Measurements from ENCODE around the gene SCN3A. TPM values are rescaled to one million over a fixed set of nuclear protein-coding genes. Genes with fewer than 3 reads are reported as not detected.

Gene SCN3A
- total RNA-seq, 5 donors from 2014 or later (not counting 1 experiment from before 2014, with no cell fraction given) = 0.06 to 0.48 (median 0.30) TPM

DNA sequence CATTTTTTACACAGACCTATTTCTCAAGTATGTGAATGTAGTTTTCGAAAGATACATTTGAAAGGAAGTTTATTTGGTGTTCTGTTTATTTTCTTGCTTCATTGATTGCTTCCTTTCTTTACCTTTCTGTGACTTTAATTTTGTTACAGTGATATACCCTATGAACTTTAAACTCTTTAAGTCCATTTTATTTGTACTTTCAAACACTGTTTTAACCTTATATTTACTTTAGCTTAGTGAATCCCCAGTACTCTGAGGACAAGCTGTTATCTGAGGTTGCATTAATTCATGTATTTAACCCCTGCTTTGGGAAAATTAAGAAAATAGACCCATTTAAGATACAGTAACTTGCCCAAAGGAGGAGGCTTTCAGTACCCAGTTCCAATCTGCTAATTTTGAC, 93.5 kb downstream of the SCN3A start:
- Histone ChIP-seq H3K27ac (ENCODE audit: low read length) (no peak overlapping the region), H3K4me3 (ENCODE audit: control insufficient read depth in 1 of 2, extremely low read depth in 1 of 2, low read length in 1 of 2) (no peak overlapping the region), H3K4me1 (ENCODE audit: control insufficient read depth in 1 of 2, extremely low read depth in 1 of 2, insufficient read depth in 2 of 2, low read length in 2 of 2) (no peaks in the 10 kb centered on the region), H3K36me3 (ENCODE audit: control insufficient read depth in 2 of 2, extremely low read depth in 1 of 2, insufficient read depth in 1 of 2, low read length in 1 of 2) (no peaks in the 10 kb centered on the region), H3K9me3 (no peaks in the 10 kb centered on the region), H3K27me3 (replicated peaks in 1 of 2; ENCODE audit: control insufficient read depth in 2 of 2, extremely low read depth in 1 of 2, insufficient read depth in 2 of 2, low read length in 1 of 2) (no peaks in the 10 kb centered on the region)
- no peak for DNase-seq
- no peak overlapping the region for H3K4me3 Mint-ChIP-seq
- H3K9me3 Mint-ChIP-seq = no peaks in the 10 kb centered on the region
- no peak overlapping the region for H3K27ac Mint-ChIP-seq
- no peaks in the 10 kb centered on the region for H3K4me1 Mint-ChIP-seq
- no CpG with 5 or more reads among the region's 1 CpG for WGBS (ENCODE audit: insufficient coverage)
- no peaks in the 10 kb centered on the region for H3K27me3 Mint-ChIP-seq
- no peaks in the 10 kb centered on the region for H3K36me3 Mint-ChIP-seq
- no peak for ATAC-seq (replicated peaks in 1 of 4)
- ChIA-PET CTCF (no interaction called here), POLR2A (no interaction called here)

GRCh38 chr2:165109915-165110314, 93.9 kb downstream of the SCN3A start:
- Histone ChIP-seq H3K27ac (ENCODE audit: low read length) (no peak overlapping the region), H3K36me3 (ENCODE audit: control insufficient read depth in 2 of 2, extremely low read depth in 1 of 2, insufficient read depth in 1 of 2, low read length in 1 of 2) (no peaks in the 10 kb centered on the region), H3K9me3 (no peaks in the 10 kb centered on the region), H3K4me3 (ENCODE audit: control insufficient read depth in 1 of 2, extremely low read depth in 1 of 2, low read length in 1 of 2) (no peak overlapping the region), H3K4me1 (ENCODE audit: control insufficient read depth in 1 of 2, extremely low read depth in 1 of 2, insufficient read depth in 2 of 2, low read length in 2 of 2) (no peaks in the 10 kb centered on the region), H3K27me3 (replicated peaks in 1 of 2; ENCODE audit: control insufficient read depth in 2 of 2, extremely low read depth in 1 of 2, insufficient read depth in 2 of 2, low read length in 1 of 2) (no peaks in the 10 kb centered on the region)
- H3K36me3 Mint-ChIP-seq = no peaks in the 10 kb centered on the region
- ATAC-seq (replicated peaks in 1 of 4) (no peak), DNase-seq (no peak)
- no peaks in the 10 kb centered on the region for H3K27me3 Mint-ChIP-seq
- WGBS (ENCODE audit: insufficient coverage) = 39% methylated on average over 4 of the region's 5 CpGs
- ChIA-PET POLR2A (no interaction called here), CTCF (no interaction called here)
- no peak overlapping the region for H3K27ac Mint-ChIP-seq
- no peaks in the 10 kb centered on the region for H3K4me1 Mint-ChIP-seq
- no peaks in the 10 kb centered on the region for H3K9me3 Mint-ChIP-seq
- no peak overlapping the region for H3K4me3 Mint-ChIP-seq

GRCh38 chr2:165105926-165106325, 97.9 kb downstream of the SCN3A start:
- Mint-ChIP-seq H3K9me3 (no peaks in the 10 kb centered on the region), H3K36me3 (no peaks in the 10 kb centered on the region), H3K27ac (no peak overlapping the region), H3K4me3 (no peak overlapping the region), H3K27me3 (no peaks in the 10 kb centered on the region), H3K4me1 (no peaks in the 10 kb centered on the region)
- Histone ChIP-seq H3K4me3 (ENCODE audit: control insufficient read depth in 1 of 2, extremely low read depth in 1 of 2, low read length in 1 of 2) (no peak overlapping the region), H3K4me1 (ENCODE audit: control insufficient read depth in 1 of 2, extremely low read depth in 1 of 2, insufficient read depth in 2 of 2, low read length in 2 of 2) (no peaks in the 10 kb centered on the region), H3K27ac (ENCODE audit: low read length) (no peak overlapping the region), H3K27me3 (replicated peaks in 1 of 2; ENCODE audit: control insufficient read depth in 2 of 2, extremely low read depth in 1 of 2, insufficient read depth in 2 of 2, low read length in 1 of 2) (no peaks in the 10 kb centered on the region), H3K9me3 (no peaks in the 10 kb centered on the region), H3K36me3 (ENCODE audit: control insufficient read depth in 2 of 2, extremely low read depth in 1 of 2, insufficient read depth in 1 of 2, low read length in 1 of 2) (no peaks in the 10 kb centered on the region)
- ATAC-seq (replicated peaks in 1 of 4) (no peak), DNase-seq (no peak)
- ChIA-PET CTCF (no interaction called here), POLR2A (no interaction called here)
- WGBS (ENCODE audit: insufficient coverage) = no CpG with 5 or more reads among the region's 4 CpGs

DNA sequence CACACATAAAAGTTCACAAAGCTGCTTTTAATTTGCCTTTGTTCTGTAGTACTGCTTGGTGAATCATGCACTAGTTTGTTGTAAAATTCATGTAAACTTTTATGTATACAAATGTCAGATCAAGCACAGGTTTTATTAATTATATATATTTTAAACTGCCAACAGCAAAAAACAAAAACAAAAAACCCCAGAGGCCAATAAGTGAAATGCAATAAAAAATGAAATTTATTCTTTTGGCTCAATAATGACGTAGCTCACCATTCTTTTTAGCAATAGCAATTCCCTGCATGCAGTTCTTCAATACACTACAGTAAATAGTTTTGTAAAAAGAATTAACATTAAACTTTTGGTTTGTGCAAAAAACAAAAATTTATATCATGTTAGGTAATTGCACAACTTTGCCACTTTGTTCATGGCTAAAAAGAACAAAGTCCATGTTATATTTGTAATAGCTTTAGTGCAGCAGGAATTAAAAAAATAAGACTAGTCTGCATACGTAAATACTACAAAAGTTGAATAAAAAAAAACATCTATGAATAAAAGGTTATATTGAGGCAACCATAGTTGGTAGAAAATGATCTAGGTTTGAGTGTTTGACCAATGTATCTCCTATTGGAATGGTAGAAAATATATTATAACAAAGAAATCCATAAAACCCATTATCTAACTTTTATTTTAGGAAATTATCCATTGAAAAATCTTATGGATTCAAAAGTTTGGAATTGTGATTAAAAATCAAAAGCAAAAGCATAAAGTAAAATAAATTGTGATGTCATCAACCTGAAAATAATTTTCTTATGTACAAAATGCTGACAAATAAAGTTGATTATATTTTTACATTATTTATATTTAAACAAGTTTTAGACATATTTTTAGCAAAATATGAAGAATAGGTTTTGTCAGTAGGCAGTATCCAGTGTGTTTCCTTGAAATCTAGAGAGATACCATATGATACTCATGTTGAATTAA, 115.6 kb downstream of the SCN3A start:
- H3K27me3 ChIP-seq (replicated peaks in 1 of 2; ENCODE audit: control insufficient read depth in 2 of 2, extremely low read depth in 1 of 2, insufficient read depth in 2 of 2, low read length in 1 of 2) = no peaks in the 10 kb centered on the region
- POLR2A ChIA-PET = no interaction called here
- H3K4me3 Mint-ChIP-seq = no peak overlapping the region
- H3K36me3 Mint-ChIP-seq = no peaks in the 10 kb centered on the region
- no peak overlapping the region for H3K27ac Mint-ChIP-seq
- DNase-seq = no peak
- no peaks in the 10 kb centered on the region for H3K36me3 ChIP-seq (ENCODE audit: control insufficient read depth in 2 of 2, extremely low read depth in 1 of 2, insufficient read depth in 1 of 2, low read length in 1 of 2)
- H3K4me1 ChIP-seq (ENCODE audit: control insufficient read depth in 1 of 2, extremely low read depth in 1 of 2, insufficient read depth in 2 of 2, low read length in 2 of 2) = no peaks in the 10 kb centered on the region
- WGBS (ENCODE audit: insufficient coverage) = no CpG with 5 or more reads among the region's 2 CpGs
- H3K9me3 ChIP-seq = no peaks in the 10 kb centered on the region
- H3K9me3 Mint-ChIP-seq = peaks cover 0 to 6% (median 4%) of the 10 kb centered on the region in 3 donors
- no peak overlapping the region for H3K4me3 ChIP-seq (ENCODE audit: control insufficient read depth in 1 of 2, extremely low read depth in 1 of 2, low read length in 1 of 2)
- no peak for ATAC-seq (replicated peaks in 1 of 4)
- CTCF ChIA-PET = no interaction called here
- H3K4me1 Mint-ChIP-seq = no peaks in the 10 kb centered on the region
- no peak overlapping the region for H3K27ac ChIP-seq (ENCODE audit: low read length)
- H3K27me3 Mint-ChIP-seq = no peaks in the 10 kb centered on the region

DNA sequence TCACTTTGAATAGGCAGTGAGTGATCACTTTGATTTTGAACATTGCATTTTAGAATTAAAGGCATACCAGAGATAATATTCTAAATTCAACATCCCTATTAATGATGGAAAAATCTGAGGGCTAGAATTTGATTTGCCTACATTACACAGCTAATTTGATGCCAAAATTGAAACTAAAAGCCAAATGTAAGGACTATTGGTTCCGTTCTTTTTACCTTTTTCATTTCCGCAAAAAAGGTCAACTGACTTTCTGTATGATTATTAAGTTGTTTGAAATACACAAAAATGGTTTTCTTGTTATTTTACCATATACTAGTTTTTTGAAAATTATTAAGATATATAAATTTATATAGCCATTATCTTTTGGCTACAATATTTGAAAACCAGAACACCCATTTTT, 117.5 kb downstream of the SCN3A start:
- Histone ChIP-seq H3K27ac (ENCODE audit: low read length) (no peak overlapping the region), H3K4me3 (ENCODE audit: control insufficient read depth in 1 of 2, extremely low read depth in 1 of 2, low read length in 1 of 2) (no peak overlapping the region), H3K36me3 (ENCODE audit: control insufficient read depth in 2 of 2, extremely low read depth in 1 of 2, insufficient read depth in 1 of 2, low read length in 1 of 2) (no peaks in the 10 kb centered on the region), H3K4me1 (ENCODE audit: control insufficient read depth in 1 of 2, extremely low read depth in 1 of 2, insufficient read depth in 2 of 2, low read length in 2 of 2) (no peaks in the 10 kb centered on the region), H3K9me3 (no peaks in the 10 kb centered on the region), H3K27me3 (replicated peaks in 1 of 2; ENCODE audit: control insufficient read depth in 2 of 2, extremely low read depth in 1 of 2, insufficient read depth in 2 of 2, low read length in 1 of 2) (no peaks in the 10 kb centered on the region)
- Mint-ChIP-seq H3K27ac (no peak overlapping the region), H3K4me1 (no peaks in the 10 kb centered on the region), H3K36me3 (no peaks in the 10 kb centered on the region), H3K27me3 (no peaks in the 10 kb centered on the region), H3K9me3 (peaks cover 9 to 18% (median 14%) of the 10 kb centered on the region in 3 donors), H3K4me3 (no peak overlapping the region)
- ChIA-PET POLR2A (no interaction called here), CTCF (no interaction called here)
- DNase-seq (no peak), ATAC-seq (replicated peaks in 1 of 4) (no peak)
- no CpG with 5 or more reads among the region's 2 CpGs for WGBS (ENCODE audit: insufficient coverage)

DNA sequence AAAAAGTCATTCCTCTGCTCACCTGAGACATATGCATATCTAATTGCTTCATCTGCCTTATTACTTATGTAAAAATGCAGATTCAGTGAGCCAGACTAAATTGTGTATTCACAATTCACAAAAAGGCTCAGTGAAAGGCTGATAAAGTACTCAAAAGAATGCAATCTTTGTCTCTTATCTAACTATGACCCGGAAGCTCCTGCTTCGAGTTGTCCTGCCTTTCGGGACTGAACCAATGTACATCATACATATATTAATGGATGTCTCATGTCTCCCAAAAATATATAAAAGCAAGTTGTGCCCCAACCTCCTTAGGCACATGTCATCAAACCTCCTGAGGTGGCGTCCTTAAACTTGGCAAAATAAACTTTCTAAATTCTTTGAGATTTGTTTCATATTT, 120.5 kb downstream of the SCN3A start:
- CTCF ChIA-PET = no interaction called here
- POLR2A ChIA-PET = no interaction called here
- no peaks in the 10 kb centered on the region for H3K36me3 Mint-ChIP-seq
- Histone ChIP-seq H3K4me1 (ENCODE audit: control insufficient read depth in 1 of 2, extremely low read depth in 1 of 2, insufficient read depth in 2 of 2, low read length in 2 of 2) (no peaks in the 10 kb centered on the region), H3K27ac (ENCODE audit: low read length) (no peak overlapping the region), H3K4me3 (ENCODE audit: control insufficient read depth in 1 of 2, extremely low read depth in 1 of 2, low read length in 1 of 2) (no peak overlapping the region), H3K9me3 (no peaks in the 10 kb centered on the region), H3K36me3 (ENCODE audit: control insufficient read depth in 2 of 2, extremely low read depth in 1 of 2, insufficient read depth in 1 of 2, low read length in 1 of 2) (no peaks in the 10 kb centered on the region), H3K27me3 (replicated peaks in 1 of 2; ENCODE audit: control insufficient read depth in 2 of 2, extremely low read depth in 1 of 2, insufficient read depth in 2 of 2, low read length in 1 of 2) (no peaks in the 10 kb centered on the region)
- no CpG with 5 or more reads among the region's 4 CpGs for WGBS (ENCODE audit: insufficient coverage)
- peaks cover 9 to 18% (median 14%) of the 10 kb centered on the region in 3 donors for H3K9me3 Mint-ChIP-seq
- no peak overlapping the region for H3K4me3 Mint-ChIP-seq
- H3K27ac Mint-ChIP-seq = no peak overlapping the region
- no peaks in the 10 kb centered on the region for H3K27me3 Mint-ChIP-seq
- DNase-seq (no peak), ATAC-seq (replicated peaks in 1 of 4) (no peak)
- no peaks in the 10 kb centered on the region for H3K4me1 Mint-ChIP-seq

All from T-cell (primary cell).